ENCODE measurements around the gene CLSTN1.
"Not testable (repeated sequence)": the region's sequence is repeated elsewhere in the genome, so short reads cannot be mapped to it uniquely, and the experiment has no call there.

The CLSTN1 gene

GRCh38 chr1:9718006-9718680 is 105.6 kb downstream of the CLSTN1 start:
- H3K4me1 Mint-ChIP-seq = peaks cover 70% of the 10 kb centered on the region
- H3K4me3 Mint-ChIP-seq = peak overlapping the region; percentile 71
- H3K27ac Mint-ChIP-seq = peak overlapping the region; percentile 95
- peaks cover 69% of the 10 kb centered on the region for H3K36me3 Mint-ChIP-seq
- H3K27me3 Mint-ChIP-seq = no peaks in the 10 kb centered on the region
- H3K9me3 Mint-ChIP-seq = no peaks in the 10 kb centered on the region
- no peak for ATAC-seq

GRCh38 chr1:9717193-9718005 is 106.4 kb downstream of the CLSTN1 start:
- peak; percentile 91 for ATAC-seq
- Mint-ChIP-seq H3K27me3 (no peaks in the 10 kb centered on the region), H3K9me3 (no peaks in the 10 kb centered on the region), H3K27ac (peak overlapping the region; percentile 95), H3K4me3 (peak overlapping the region; percentile 71), H3K36me3 (peaks cover 62% of the 10 kb centered on the region), H3K4me1 (peaks cover 70% of the 10 kb centered on the region)

GRCh38 chr1:9716404-9717192 is 107.2 kb downstream of the CLSTN1 start:
- H3K36me3 Mint-ChIP-seq = peaks cover 60% of the 10 kb centered on the region
- H3K9me3 Mint-ChIP-seq = no peaks in the 10 kb centered on the region
- H3K4me3 Mint-ChIP-seq = peak overlapping the region; percentile 71
- no peak for ATAC-seq
- H3K27me3 Mint-ChIP-seq = no peaks in the 10 kb centered on the region
- peaks cover 70% of the 10 kb centered on the region for H3K4me1 Mint-ChIP-seq
- H3K27ac Mint-ChIP-seq = peak overlapping the region; percentile 95

GRCh38 chr1:9715536-9716226 is 108.1 kb downstream of the CLSTN1 start:
- peaks cover 63% of the 10 kb centered on the region for H3K4me1 Mint-ChIP-seq
- no peaks in the 10 kb centered on the region for H3K9me3 Mint-ChIP-seq
- peak overlapping the region; percentile 41 for H3K4me3 Mint-ChIP-seq
- no peaks in the 10 kb centered on the region for H3K27me3 Mint-ChIP-seq
- H3K27ac Mint-ChIP-seq = peak overlapping the region; percentile 95
- peaks cover 61% of the 10 kb centered on the region for H3K36me3 Mint-ChIP-seq
- no peak for ATAC-seq

GRCh38 chr1:9714257-9714718 is 109.5 kb downstream of the CLSTN1 start:
- ATAC-seq = peak; percentile 62
- Mint-ChIP-seq H3K27ac (peak overlapping the region; percentile 95), H3K9me3 (no peaks in the 10 kb centered on the region), H3K4me3 (no peak overlapping the region), H3K36me3 (peaks cover 62% of the 10 kb centered on the region), H3K27me3 (no peaks in the 10 kb centered on the region), H3K4me1 (peaks cover 57% of the 10 kb centered on the region)

GRCh38 chr1:9712767-9713166 is 111.0 kb downstream of the CLSTN1 start:
- H3K27ac Mint-ChIP-seq, H3K27me3 Mint-ChIP-seq, H3K9me3 Mint-ChIP-seq, ATAC-seq, H3K4me3 Mint-ChIP-seq: not testable (repeated sequence)
- H3K4me1 Mint-ChIP-seq = peaks cover 44% of the 10 kb centered on the region
- H3K36me3 Mint-ChIP-seq = peaks cover 57% of the 10 kb centered on the region

- Mint-ChIP-seq H3K27me3 (no peaks in the 10 kb centered on the region), H3K4me1 (peaks cover 32% of the 10 kb centered on the region), H3K27ac (peak overlapping the region; percentile 12), H3K4me3 (no peak overlapping the region), H3K36me3 (peaks cover 45% of the 10 kb centered on the region), H3K9me3 (no peaks in the 10 kb centered on the region)
- no peak for ATAC-seq
Observed at GRCh38 chr1:9711466-9712020, 112.2 kb downstream of the CLSTN1 start.

GRCh38 chr1:9710037-9710436 is 113.7 kb downstream of the CLSTN1 start:
- peak overlapping the region; percentile 46 for H3K27ac Mint-ChIP-seq
- H3K36me3 Mint-ChIP-seq = peaks cover 38% of the 10 kb centered on the region
- no peak overlapping the region for H3K4me3 Mint-ChIP-seq
- peaks cover 25% of the 10 kb centered on the region for H3K4me1 Mint-ChIP-seq
- no peaks in the 10 kb centered on the region for H3K9me3 Mint-ChIP-seq
- ATAC-seq = no peak
- no peaks in the 10 kb centered on the region for H3K27me3 Mint-ChIP-seq

- peaks cover 48% of the 10 kb centered on the region for H3K36me3 Mint-ChIP-seq
- H3K27me3 Mint-ChIP-seq = no peaks in the 10 kb centered on the region
- no peak for ATAC-seq
- H3K9me3 Mint-ChIP-seq = peaks cover 5% of the 10 kb centered on the region
- no peak overlapping the region for H3K27ac Mint-ChIP-seq
- no peak overlapping the region for H3K4me3 Mint-ChIP-seq
- H3K4me1 Mint-ChIP-seq = peaks cover 36% of the 10 kb centered on the region
Observed at GRCh38 chr1:9706178-9706577, 117.6 kb downstream of the CLSTN1 start.

GRCh38 chr1:9705337-9706093 is 118.2 kb downstream of the CLSTN1 start:
- H3K27me3 Mint-ChIP-seq = no peaks in the 10 kb centered on the region
- H3K36me3 Mint-ChIP-seq = peaks cover 48% of the 10 kb centered on the region
- H3K4me1 Mint-ChIP-seq = peaks cover 42% of the 10 kb centered on the region
- H3K4me3 Mint-ChIP-seq = no peak overlapping the region
- H3K9me3 Mint-ChIP-seq = peaks cover 5% of the 10 kb centered on the region
- peak overlapping the region; percentile 76 for H3K27ac Mint-ChIP-seq
- ATAC-seq = no peak

GRCh38 chr1:9703681-9704080 is 120.1 kb downstream of the CLSTN1 start:
- peaks cover 57% of the 10 kb centered on the region for H3K36me3 Mint-ChIP-seq
- peaks cover 52% of the 10 kb centered on the region for H3K4me1 Mint-ChIP-seq
- peak overlapping the region; percentile 39 for H3K4me3 Mint-ChIP-seq
- H3K27ac Mint-ChIP-seq = peak overlapping the region; percentile 76
- peaks cover 5% of the 10 kb centered on the region for H3K9me3 Mint-ChIP-seq
- no peak for ATAC-seq
- no peaks in the 10 kb centered on the region for H3K27me3 Mint-ChIP-seq

- Mint-ChIP-seq H3K4me3 (no peak overlapping the region), H3K27ac (peak overlapping the region; percentile 76), H3K27me3 (no peaks in the 10 kb centered on the region), H3K4me1 (peaks cover 57% of the 10 kb centered on the region), H3K9me3 (peaks cover 5% of the 10 kb centered on the region), H3K36me3 (peaks cover 62% of the 10 kb centered on the region)
- ATAC-seq = no peak
Observed at GRCh38 chr1:9703165-9703509, 120.6 kb downstream of the CLSTN1 start.

GRCh38 chr1:9701665-9702064 is 122.1 kb downstream of the CLSTN1 start:
- Mint-ChIP-seq H3K27me3 (no peaks in the 10 kb centered on the region), H3K9me3 (peaks cover 5% of the 10 kb centered on the region), H3K27ac (peak overlapping the region; percentile 32), H3K4me1 (peaks cover 59% of the 10 kb centered on the region), H3K36me3 (peaks cover 65% of the 10 kb centered on the region), H3K4me3 (no peak overlapping the region)
- no peak for ATAC-seq

- H3K27ac Mint-ChIP-seq = peak overlapping the region; percentile 32
- ATAC-seq = no peak
- peaks cover 61% of the 10 kb centered on the region for H3K4me1 Mint-ChIP-seq
- H3K36me3 Mint-ChIP-seq = peaks cover 68% of the 10 kb centered on the region
- no peaks in the 10 kb centered on the region for H3K27me3 Mint-ChIP-seq
- peaks cover 5% of the 10 kb centered on the region for H3K9me3 Mint-ChIP-seq
- H3K4me3 Mint-ChIP-seq = no peak overlapping the region
Observed at GRCh38 chr1:9700340-9700739, 123.4 kb downstream of the CLSTN1 start.
